HEK293 (cell line): Measurements from ENCODE around the gene IFI30.

ENCODE experiments used
- CTCF ChIA-PET: fragments of 350-600 bp; formaldehyde crosslinking; extraction: SDS; loops from one replicate; lab custom pipeline; 2021; ENCODE audit warnings: antibody characterized with exemption; lab: Yijun Ruan, JAX
- POLR2A ChIA-PET: fragments of 300-600 bp; formaldehyde crosslinking; extraction: SDS; loops from one replicate; lab custom pipeline; 2020; ENCODE audit warnings: antibody characterized with exemption, inconsistent platforms; lab: Yijun Ruan, JAX
- H3K27ac ChIP-seq: fragments of 200-500 bp; sonication (Bioruptor generic); 2 replicates; pipeline ENCODE4 v1.5.1; 2014; ENCODE audit warnings: low read depth, low read length, control low read depth, inconsistent platforms; ENCODE audit errors: extremely low read depth
- H3K36me3 ChIP-seq, 2 experiments: fragments of 200-500 bp in 1 of 2; sonication (Bioruptor generic) in 1 of 2; 1 replicate in 1 of 2; 2 replicates in 1 of 2; pipeline ENCODE4 v1.5.1; 2014 to 2017; ENCODE audit warnings: inconsistent platforms in 2 of 2, low read length in 2 of 2; ENCODE audit not compliant: control insufficient read depth in 2 of 2, insufficient read depth in 1 of 2
- H3K4me1 ChIP-seq: fragments of 200-500 bp; sonication (Bioruptor generic); 2 replicates; pipeline ENCODE4 v1.5.1; 2014; ENCODE audit warnings: mild to moderate bottlenecking, low read length, inconsistent platforms; ENCODE audit not compliant: control insufficient read depth, insufficient read depth
- H3K4me3 ChIP-seq: 2 replicates; pipeline ENCODE4 v1.5.1; 2011; ENCODE audit warnings: low read depth, mild to moderate bottlenecking, control low read depth, low read length, moderate library complexity
- H3K9me3 ChIP-seq: fragments of 200-500 bp; sonication (Bioruptor generic); 2 replicates; pipeline ENCODE4 v1.5.1; 2014; ENCODE audit warnings: low read depth, low read length, inconsistent platforms; ENCODE audit not compliant: control insufficient read depth, insufficient read depth
- BCL11A ChIP-seq: fragments of 450-650 bp; formaldehyde crosslinking; IDR thresholded peaks from 2 replicates; pipeline ENCODE4 v1.5.1; 2016; ENCODE audit warnings: low read depth, missing biosample characterization, missing genetic modification characterization
- GLIS1 ChIP-seq: fragments of 450-650 bp; formaldehyde crosslinking; IDR thresholded peaks from 2 replicates; pipeline ENCODE4 v1.5.1; 2016; ENCODE audit warnings: missing biosample characterization, missing genetic modification characterization
- GLIS2 ChIP-seq: fragments of 450-650 bp; formaldehyde crosslinking; IDR thresholded peaks from 2 replicates; pipeline ENCODE4 v1.5.1; 2016; ENCODE audit warnings: missing biosample characterization, missing genetic modification characterization
- KLF10 ChIP-seq: fragments of 450-650 bp; IDR thresholded peaks from 2 replicates; pipeline ENCODE4 v1.5.1; 2018; ENCODE audit warnings: missing biosample characterization, mild to moderate bottlenecking, missing genetic modification characterization
- KLF17 ChIP-seq: fragments of 450-650 bp; formaldehyde crosslinking; IDR thresholded peaks from 2 replicates; pipeline ENCODE4 v1.5.1; 2016; ENCODE audit warnings: missing biosample characterization, missing genetic modification characterization
- OSR2 ChIP-seq: fragments of 450-650 bp; formaldehyde crosslinking; IDR thresholded peaks from 2 replicates; pipeline ENCODE4 v1.5.1; 2016; ENCODE audit warnings: missing biosample characterization, missing genetic modification characterization
- ZBTB20 ChIP-seq: fragments of 450-650 bp; formaldehyde crosslinking; IDR thresholded peaks from 2 replicates; pipeline ENCODE4 v1.5.1; 2016; ENCODE audit warnings: missing biosample characterization, missing genetic modification characterization
- ZBTB7A ChIP-seq: fragments of 450-650 bp; formaldehyde crosslinking; IDR thresholded peaks from 2 replicates; pipeline ENCODE4 v1.5.1; 2016; ENCODE audit warnings: low read depth, missing biosample characterization, missing genetic modification characterization
- ZBTB8A ChIP-seq: fragments of 450-650 bp; formaldehyde crosslinking; IDR thresholded peaks from 2 replicates; pipeline ENCODE4 v1.5.1; 2016; ENCODE audit warnings: missing biosample characterization, missing genetic modification characterization
- ZFHX2 ChIP-seq: fragments of 450-650 bp; formaldehyde crosslinking; conservative IDR thresholded peaks from 2 replicates; pipeline ENCODE4 v1.5.1; 2016; ENCODE audit warnings: missing biosample characterization, missing genetic modification characterization
- ZFP3 ChIP-seq: fragments of 450-650 bp; formaldehyde crosslinking; IDR thresholded peaks from 2 replicates; pipeline ENCODE4 v1.5.1; 2016; ENCODE audit warnings: low read depth, missing biosample characterization, missing genetic modification characterization
- ZNF112 ChIP-seq: fragments of 450-650 bp; formaldehyde crosslinking; IDR thresholded peaks from 2 replicates; pipeline ENCODE4 v1.5.0; 2017; ENCODE audit warnings: missing biosample characterization, missing genetic modification characterization
- ZNF132 ChIP-seq: fragments of 450-650 bp; formaldehyde crosslinking; IDR thresholded peaks from 2 replicates; pipeline ENCODE4 v1.5.1; 2017; ENCODE audit warnings: missing biosample characterization, missing genetic modification characterization, borderline replicate concordance
- ZNF146 ChIP-seq: fragments of 450-650 bp; formaldehyde crosslinking; IDR thresholded peaks from 2 replicates; pipeline ENCODE4 v1.5.1; 2016; ENCODE audit warnings: missing biosample characterization, missing genetic modification characterization
- ZNF169 ChIP-seq: fragments of 450-650 bp; formaldehyde crosslinking; IDR thresholded peaks from 2 replicates; pipeline ENCODE4 v1.5.1; 2016; ENCODE audit warnings: missing biosample characterization, missing genetic modification characterization
- ZNF324 ChIP-seq: fragments of 450-650 bp; formaldehyde crosslinking; IDR thresholded peaks from 2 replicates; pipeline ENCODE4 v1.5.1; 2016; ENCODE audit warnings: missing biosample characterization, missing genetic modification characterization
- ZNF354C ChIP-seq: fragments of 450-650 bp; formaldehyde crosslinking; IDR thresholded peaks from 2 replicates; pipeline ENCODE4 v1.5.1; 2016; ENCODE audit warnings: missing biosample characterization, missing genetic modification characterization, low read depth, borderline replicate concordance
- ZNF366 ChIP-seq: fragments of 450-650 bp; formaldehyde crosslinking; conservative IDR thresholded peaks from 2 replicates; pipeline ENCODE4 v1.5.1; 2016; ENCODE audit warnings: missing biosample characterization, missing genetic modification characterization
- ZNF391 ChIP-seq: fragments of 450-650 bp; formaldehyde crosslinking; IDR thresholded peaks from 2 replicates; pipeline ENCODE4 v1.5.1; 2016; ENCODE audit warnings: low read depth, missing biosample characterization, missing genetic modification characterization, borderline replicate concordance
- ZNF488 ChIP-seq: fragments of 450-650 bp; formaldehyde crosslinking; IDR thresholded peaks from 2 replicates; pipeline ENCODE4 v1.5.1; 2016; ENCODE audit warnings: missing biosample characterization, missing genetic modification characterization
- ZNF513 ChIP-seq: fragments of 450-650 bp; IDR thresholded peaks from 2 replicates; pipeline ENCODE4 v1.5.1; 2018; ENCODE audit warnings: missing biosample characterization, missing genetic modification characterization
- ZNF518A ChIP-seq: fragments of 450-650 bp; formaldehyde crosslinking; conservative IDR thresholded peaks from 2 replicates; pipeline ENCODE4 v1.5.1; 2016; ENCODE audit warnings: low read depth, missing biosample characterization, missing genetic modification characterization
- ZNF560 ChIP-seq: fragments of 450-650 bp; formaldehyde crosslinking; IDR thresholded peaks from 2 replicates; pipeline ENCODE4 v1.5.1; 2017; ENCODE audit warnings: missing biosample characterization, missing genetic modification characterization, borderline replicate concordance
- ZNF561 ChIP-seq: fragments of 450-650 bp; IDR thresholded peaks from 2 replicates; pipeline ENCODE4 v1.5.1; 2018; ENCODE audit warnings: missing biosample characterization, missing genetic modification characterization, borderline replicate concordance
- ZNF629 ChIP-seq: fragments of 450-650 bp; formaldehyde crosslinking; IDR thresholded peaks from 2 replicates; pipeline ENCODE4 v1.5.1; 2017; ENCODE audit warnings: missing biosample characterization, missing genetic modification characterization

The IFI30 gene

GRCh38 chr19:18140473-18140872 is 33.1 kb upstream of the IFI30 start:
- H3K27ac ChIP-seq: no peak overlapping the region
- CTCF ChIA-PET: no interaction called here
- H3K4me3 ChIP-seq: no peak overlapping the region
- no peaks in the 10 kb centered on the region for H3K9me3 ChIP-seq
- H3K4me1 ChIP-seq: no peaks in the 10 kb centered on the region
- no peak for TF ChIP-seq GLIS2 (tag by site-specific recombination)
- TF ChIP-seq KLF10 (tag by site-specific recombination): no peak
- TF ChIP-seq ZBTB7A (tag by site-specific recombination): no peak
- TF ChIP-seq ZNF146 (tag by site-specific recombination): peak; percentile 88
- peaks cover 0 to 42% of the 10 kb centered on the region in 2 experiments; a peak in 2 of 3 replicates for H3K36me3 ChIP-seq
- POLR2A ChIA-PET: no interaction called here

GRCh38 chr19:18141031-18141430 is 32.6 kb upstream of the IFI30 start:
- POLR2A ChIA-PET: no interaction called here
- H3K36me3 ChIP-seq: peaks cover 0 to 44% of the 10 kb centered on the region in 2 experiments; a peak in 2 of 3 replicates
- no peaks in the 10 kb centered on the region for H3K4me1 ChIP-seq
- H3K9me3 ChIP-seq: no peaks in the 10 kb centered on the region
- TF ChIP-seq ZNF629 (tag by site-specific recombination) (no peak), ZNF488 (no peak), ZBTB20 (tag by site-specific recombination) (no peak), ZNF354C (tag by site-specific recombination) (no peak), ZNF132 (tag by site-specific recombination) (no peak), BCL11A (tag by site-specific recombination) (no peak), ZNF324 (tag by site-specific recombination) (no peak), ZNF518A (tag by site-specific recombination) (no peak)
- TF ChIP-seq, all 188 proteins: peak for 0
- CTCF ChIA-PET: interaction anchor here (0.9 to 1.0 kb wide), 2 partner anchors 28 to 83 kb away, joined by 3 read pairs; no protein-coding TSS in a partner anchor
- H3K4me3 ChIP-seq: no peak overlapping the region
- H3K27ac ChIP-seq: no peak overlapping the region

GRCh38 chr19:18143902-18144301 is 29.7 kb upstream of the IFI30 start:
- Histone ChIP-seq H3K4me3 (no peak overlapping the region), H3K36me3 (peaks cover 0 to 41% of the 10 kb centered on the region in 2 experiments; a peak in 2 of 3 replicates), H3K27ac (no peak overlapping the region), H3K4me1 (no peaks in the 10 kb centered on the region), H3K9me3 (no peaks in the 10 kb centered on the region)
- CTCF ChIA-PET: interaction anchor here (0.6 to 0.8 kb wide), 2 partner anchors 20 to 31 kb away, joined by 3 to 4 read pairs; no protein-coding TSS in a partner anchor
- POLR2A ChIA-PET: no interaction called here
- TF ChIP-seq ZFHX2 (tag by site-specific recombination): no peak
- no peak for TF ChIP-seq ZNF391
- TF ChIP-seq ZBTB8A (tag by site-specific recombination): no peak
- TF ChIP-seq ZNF560 (tag by site-specific recombination): no peak
- peak; percentile 69 for TF ChIP-seq GLIS1 (tag by site-specific recombination)
- TF ChIP-seq ZNF169: no peak
- TF ChIP-seq ZFP3: peak; percentile 94
- TF ChIP-seq ZNF366: no peak
- TF ChIP-seq ZNF112 (tag by site-specific recombination): no peak
- TF ChIP-seq ZNF132 (tag by site-specific recombination): no peak
- no peak for TF ChIP-seq ZNF513 (tag by site-specific recombination)
- TF ChIP-seq KLF17 (tag by site-specific recombination): no peak
- TF ChIP-seq ZNF561 (tag by site-specific recombination): no peak
- no peak for TF ChIP-seq OSR2
